GM10266 (cell line): Measurements from ENCODE around the gene VPS51.
A peak's percentile ranks its signal among the peaks of the same experiment; 100 is the strongest.

Source experiments
- DNase-seq: peaks from one replicate; pipeline ENCODE4 v3.0.0; 2012; ENCODE audit errors: extremely low spot score
- TF ChIP-seq, protein P1 (sequence below): IDR thresholded peaks from 2 replicates; pipeline ENCODE4 v1.5.1; 2012; ENCODE audit warnings: mild to moderate bottlenecking, low read depth; ENCODE audit not compliant: control insufficient read depth, insufficient read depth; ENCODE audit errors: missing control alignments

VPS51 gene

DNA sequence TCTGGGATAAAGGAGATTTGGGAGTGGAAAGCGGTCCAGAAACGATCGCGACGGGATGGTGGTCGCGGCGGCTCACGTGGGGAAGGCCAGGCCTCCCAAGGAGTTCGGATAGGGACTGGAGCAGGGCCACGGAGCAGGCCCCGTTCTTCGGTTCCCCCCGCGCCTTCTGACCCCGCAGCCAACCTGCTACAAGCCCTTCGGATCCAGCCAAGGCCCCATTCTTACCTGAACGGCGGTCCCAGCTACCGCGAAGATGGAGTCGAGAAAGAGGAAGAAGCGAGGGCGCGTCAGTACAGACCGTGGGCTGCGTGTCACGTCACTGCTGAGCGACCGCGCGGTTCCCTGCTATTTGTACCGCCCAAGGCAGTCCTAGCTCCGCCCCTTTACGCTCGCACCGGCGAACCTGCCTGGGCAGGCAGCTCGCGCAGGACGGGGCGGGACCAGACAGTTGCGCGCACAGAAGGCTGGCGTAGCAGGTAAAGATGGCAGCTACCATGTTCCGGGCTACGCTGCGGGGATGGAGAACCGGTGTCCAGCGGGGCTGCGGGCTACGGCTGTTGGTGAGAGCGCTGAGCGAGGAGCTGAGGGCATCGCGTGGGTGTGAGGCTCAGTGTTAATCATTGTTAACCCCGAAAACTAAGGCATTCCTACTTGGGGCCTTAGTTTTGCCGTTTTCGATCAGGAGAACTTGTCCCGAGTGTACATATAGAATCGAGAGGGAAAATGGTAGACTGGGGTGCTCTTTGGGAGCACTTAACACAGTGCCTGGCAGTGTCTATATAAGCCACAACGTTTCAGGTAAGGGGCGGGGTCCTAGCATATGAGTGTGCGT, 26.1 kb downstream of the VPS51 start, which contains the start of the genes FAU and MRPL49:
FAU (minus strand) TSS at position 270 of the 832 bp plus-strand sequence. CDS start 321 bp downstream, outside the sequence.
MRPL49 (plus strand) TSS at position 457 of the 832 bp plus-strand sequence; CDS start at position 483, 26 bp downstream.
- TF ChIP-seq, protein P1, sequence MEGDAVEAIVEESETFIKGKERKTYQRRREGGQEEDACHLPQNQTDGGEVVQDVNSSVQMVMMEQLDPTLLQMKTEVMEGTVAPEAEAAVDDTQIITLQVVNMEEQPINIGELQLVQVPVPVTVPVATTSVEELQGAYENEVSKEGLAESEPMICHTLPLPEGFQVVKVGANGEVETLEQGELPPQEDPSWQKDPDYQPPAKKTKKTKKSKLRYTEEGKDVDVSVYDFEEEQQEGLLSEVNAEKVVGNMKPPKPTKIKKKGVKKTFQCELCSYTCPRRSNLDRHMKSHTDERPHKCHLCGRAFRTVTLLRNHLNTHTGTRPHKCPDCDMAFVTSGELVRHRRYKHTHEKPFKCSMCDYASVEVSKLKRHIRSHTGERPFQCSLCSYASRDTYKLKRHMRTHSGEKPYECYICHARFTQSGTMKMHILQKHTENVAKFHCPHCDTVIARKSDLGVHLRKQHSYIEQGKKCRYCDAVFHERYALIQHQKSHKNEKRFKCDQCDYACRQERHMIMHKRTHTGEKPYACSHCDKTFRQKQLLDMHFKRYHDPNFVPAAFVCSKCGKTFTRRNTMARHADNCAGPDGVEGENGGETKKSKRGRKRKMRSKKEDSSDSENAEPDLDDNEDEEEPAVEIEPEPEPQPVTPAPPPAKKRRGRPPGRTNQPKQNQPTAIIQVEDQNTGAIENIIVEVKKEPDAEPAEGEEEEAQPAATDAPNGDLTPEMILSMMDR = no peak
- peak; percentile 95 for DNase-seq

DNA sequence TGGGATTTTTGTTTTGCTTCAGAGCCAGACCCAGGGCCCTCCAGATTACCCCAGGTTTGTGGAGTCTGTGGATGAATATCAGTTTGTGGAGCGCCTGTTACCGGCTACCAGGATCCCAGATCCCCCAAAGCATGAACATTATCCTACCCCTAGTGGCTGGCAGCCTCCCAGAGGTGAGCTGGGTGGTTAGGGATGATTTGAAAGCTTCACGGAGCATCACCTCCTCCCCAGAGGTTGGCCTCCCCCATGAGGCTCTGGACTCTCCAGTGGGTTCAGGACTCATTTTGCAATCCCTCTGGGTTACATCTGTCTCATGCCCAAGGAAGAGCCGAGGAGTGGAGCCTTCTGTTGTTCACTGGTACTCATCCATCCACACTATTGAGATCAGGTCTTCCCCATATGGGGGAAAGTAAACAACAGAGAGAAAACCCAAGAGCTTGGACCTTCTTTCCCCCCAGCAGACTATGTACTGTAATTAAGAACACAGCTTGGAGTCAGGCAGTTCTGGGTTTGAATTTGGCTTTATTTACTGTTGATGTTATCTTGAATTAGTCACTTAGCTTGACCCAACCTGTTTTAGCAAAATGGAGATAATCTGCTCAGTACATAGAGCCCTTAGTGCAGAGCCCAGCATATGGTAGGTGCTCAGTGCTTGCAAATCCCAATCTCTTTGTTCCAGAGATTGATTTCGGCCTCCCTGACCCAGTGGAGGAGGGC, 28.6 kb downstream of the VPS51 start:
- TF ChIP-seq, protein P1 = no peak
- no peak for DNase-seq

DNA sequence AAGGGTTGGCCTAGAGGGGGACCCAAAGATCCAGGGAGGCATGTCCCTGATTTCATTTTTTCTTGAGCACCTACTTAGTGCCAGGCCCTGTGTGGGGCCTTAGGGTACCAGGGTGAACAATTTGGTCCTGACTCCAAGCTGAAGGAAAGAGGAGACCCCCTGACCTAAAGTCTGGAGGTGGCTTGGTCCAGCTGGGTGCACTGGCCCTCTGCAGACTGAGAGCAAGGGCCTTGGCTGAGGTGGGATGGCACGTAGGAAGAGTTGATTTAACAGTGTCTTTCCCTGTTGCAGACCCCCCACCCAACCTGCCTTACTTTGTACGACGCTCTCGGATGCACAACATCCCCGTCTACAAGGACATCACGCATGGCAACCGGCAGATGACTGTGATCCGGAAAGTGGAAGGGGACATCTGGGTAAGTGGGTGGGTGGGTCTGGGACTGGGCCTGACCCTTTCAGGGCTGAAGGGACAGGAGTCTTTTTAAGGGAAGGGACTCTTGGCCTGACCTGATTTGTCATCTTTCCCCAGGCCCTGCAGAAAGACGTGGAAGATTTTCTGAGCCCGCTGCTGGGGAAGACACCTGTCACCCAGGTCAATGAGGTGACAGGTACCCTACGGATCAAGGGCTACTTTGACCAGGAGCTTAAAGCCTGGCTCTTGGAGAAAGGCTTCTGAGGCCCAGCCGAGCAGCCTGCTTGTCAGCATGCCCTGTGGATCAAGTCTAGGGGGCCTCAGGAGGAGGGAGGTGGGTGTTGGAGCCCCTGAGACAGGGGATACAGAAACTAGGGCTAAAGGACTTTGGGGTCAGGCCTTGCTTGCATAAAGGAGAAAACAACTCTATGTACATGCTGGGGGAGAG, 29.4 kb downstream of the VPS51 start:
- DNase-seq = no peak
- TF ChIP-seq, protein P1 = no peak

DNA sequence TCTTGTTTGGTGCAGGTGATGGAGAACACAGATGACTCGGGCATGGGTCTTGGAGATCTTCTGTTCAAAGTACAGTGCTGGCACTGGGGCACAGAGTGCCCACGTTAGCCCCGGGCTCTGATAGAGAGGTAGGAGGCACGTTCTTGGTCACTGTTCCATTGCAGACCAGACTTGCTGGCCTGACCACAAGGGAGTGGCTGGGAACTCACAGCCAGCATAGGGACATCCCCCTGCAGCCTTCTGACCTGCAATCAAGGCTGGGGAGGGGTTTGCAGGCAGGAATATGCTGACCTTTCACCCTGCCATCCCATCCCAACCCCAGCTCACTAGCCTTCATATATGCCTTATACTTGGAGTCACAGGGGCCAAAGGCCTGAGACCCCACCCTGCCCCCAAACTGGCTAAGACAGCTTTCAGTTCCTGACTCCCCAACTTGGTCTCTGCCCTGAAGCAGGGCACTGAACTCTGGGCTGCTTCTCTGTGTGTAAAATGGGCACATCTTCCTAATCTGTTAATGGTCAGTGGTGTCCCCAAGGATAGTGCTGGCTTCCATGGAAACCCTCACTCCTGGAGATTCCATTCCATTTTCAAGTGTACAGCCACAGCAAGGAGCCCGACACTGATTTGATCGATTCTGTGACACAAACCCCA, 30.7 kb downstream of the VPS51 start:
- no peak for DNase-seq
- TF ChIP-seq, protein P1 = no peak

DNA sequence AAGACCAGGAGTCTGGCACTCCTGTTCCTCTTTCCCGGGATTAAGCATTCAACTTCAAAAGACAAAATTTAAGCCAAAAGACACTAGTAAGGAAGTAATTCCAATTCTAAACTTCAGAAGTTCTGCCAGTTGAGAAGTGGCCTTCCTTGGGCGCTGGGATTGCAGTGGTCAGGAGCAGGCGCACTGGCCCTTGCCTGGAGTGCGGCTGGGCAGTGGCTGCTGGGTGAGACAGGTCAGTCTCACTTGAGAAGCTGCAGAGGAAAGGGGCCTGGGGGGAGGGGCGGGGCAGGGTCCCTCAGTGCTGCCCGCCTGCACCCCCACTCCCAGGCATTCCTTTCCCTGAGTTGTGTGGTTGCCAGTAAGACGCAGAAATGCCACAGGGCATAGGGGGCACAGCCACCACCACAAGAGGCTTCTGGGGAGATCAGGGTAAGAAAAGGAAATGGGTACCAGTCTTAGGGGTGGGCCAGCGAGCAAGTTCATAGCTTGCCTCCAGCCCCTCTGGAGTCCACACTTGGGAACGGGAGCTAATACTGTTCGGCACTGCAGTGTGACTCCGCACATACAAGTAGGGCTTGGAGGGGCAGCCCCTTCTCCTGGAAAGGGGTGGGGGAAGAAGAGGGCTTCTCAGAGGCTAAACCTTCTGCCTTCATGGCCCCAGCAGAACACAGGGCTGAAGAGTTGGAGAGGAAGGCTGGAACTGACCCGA, 31.6 kb downstream of the VPS51 start:
- no peak for DNase-seq
- TF ChIP-seq, protein P1 = no peak
